Ovary (tissue), 3 donors: ENCODE results near the gene KXD1.

ENCODE experiments used
- CTCF ChIP-seq, 3 donors: fragments of 450-650 bp in 2 of 3; fragments of 200-600 bp in 1 of 3; IDR thresholded peaks; one replicate each; pipeline versions ENCODE4 v1.5.1 to v1.8.0; 2016 to 2022; ENCODE audit warnings: antibody characterized with exemption in 3 of 3, mild to moderate bottlenecking in 1 of 3
- POLR2A ChIP-seq: fragments of 450-650 bp; IDR thresholded peaks from one replicate; pipeline ENCODE4 v1.6.1; 2017; ENCODE audit warnings: antibody characterized with exemption, mild to moderate bottlenecking, moderate library complexity
- donor health status: DM: no; HTN: no; CAD: no.

DNA sequence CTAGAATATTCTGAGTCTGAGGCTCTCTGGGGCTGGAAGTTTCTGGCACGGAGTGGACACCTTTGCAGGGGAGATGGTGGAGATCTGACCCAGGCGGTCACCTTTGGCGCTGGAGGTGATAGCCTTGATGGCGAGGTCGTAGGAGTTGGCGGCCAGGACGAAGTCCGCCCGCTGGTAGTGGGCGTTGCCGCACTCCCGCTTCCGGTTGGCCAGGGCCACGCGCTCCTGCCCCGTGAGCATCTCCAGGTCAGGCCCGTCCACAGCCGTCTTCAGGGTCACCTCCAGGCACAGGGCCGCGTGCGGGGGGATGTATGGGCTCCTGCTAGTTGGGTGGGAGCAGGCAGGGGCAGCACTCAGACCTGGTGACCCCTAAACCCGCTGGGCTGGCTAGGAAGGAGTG lies 19.6 kb upstream of the KXD1 start:
- TF ChIP-seq CTCF (IDR thresholded peaks at IDR 0.05) (no peak), POLR2A (no peak)
